ENCODE measurements around the gene ANGPTL7.

The ANGPTL7 gene

GRCh38 chr1:11147197-11147770, 41.9 kb upstream of the ANGPTL7 start:
- TF ChIP-seq EZH2phosphoT487 (IDR thresholded peaks at IDR 0.05; ENCODE audit: low read length) (no peak), EZH2 (optimal IDR thresholded peaks at IDR 0.05; ENCODE audit: low read depth, low read length) (no peak), CTCF (IDR thresholded peaks at IDR 0.05; ENCODE audit: low read length) (no peak)
- Histone ChIP-seq H4K20me1 (ENCODE audit: insufficient read depth, low read length) (no peaks in the 10 kb centered on the region), H3K4me1 (ENCODE audit: low read length) (no peaks in the 10 kb centered on the region), H3K4me3 (ENCODE audit: low read length) (no peak overlapping the region), H3K27ac (ENCODE audit: low read length) (no peak overlapping the region), H3K79me2 (ENCODE audit: low read length) (no peaks in the 10 kb centered on the region), H3K4me2 (ENCODE audit: low read depth, low read length) (no peak overlapping the region), H3K36me3 (replicated peaks; ENCODE audit: insufficient read depth, low read length) (0 out of 2 replicates have a peak, but pooled peaks cover 4% of the 10 kb centered on the region), H3K9me2 (replicated peaks; ENCODE audit: insufficient read depth, low read length) (no peaks in the 10 kb centered on the region), H3F3A (ENCODE audit: insufficient read depth, low read length) (no peaks in the 10 kb centered on the region), H3K27me3 (replicated peaks; ENCODE audit: insufficient read depth, low read length) (no peaks in the 10 kb centered on the region), H3K9ac (ENCODE audit: low read length) (no peak overlapping the region), H3K9me3 (replicated peaks; ENCODE audit: insufficient read depth, low read length) (no peaks in the 10 kb centered on the region), H2AFZ (ENCODE audit: low read length) (no peak overlapping the region)
- DNase-seq = no peak

GRCh38 chr1:11150326-11150725, 38.8 kb upstream of the ANGPTL7 start:
- Histone ChIP-seq H3K4me3 (ENCODE audit: low read length) (no peak overlapping the region), H3K36me3 (replicated peaks; ENCODE audit: insufficient read depth, low read length) (no peaks in the 10 kb centered on the region)

GRCh38 chr1:11151114-11151513, 38.0 kb upstream of the ANGPTL7 start:
- Histone ChIP-seq H3K79me2 (ENCODE audit: low read length) (no peaks in the 10 kb centered on the region), H3K36me3 (replicated peaks; ENCODE audit: insufficient read depth, low read length) (no peaks in the 10 kb centered on the region), H3K4me3 (ENCODE audit: low read length) (no peak overlapping the region), H3K4me2 (ENCODE audit: low read depth, low read length) (no peak overlapping the region), H3K9ac (ENCODE audit: low read length) (no peak overlapping the region), H3K4me1 (ENCODE audit: low read length) (no peaks in the 10 kb centered on the region), H3K27me3 (replicated peaks; ENCODE audit: insufficient read depth, low read length) (no peaks in the 10 kb centered on the region), H3K9me3 (replicated peaks; ENCODE audit: insufficient read depth, low read length) (no peaks in the 10 kb centered on the region), H3F3A (ENCODE audit: insufficient read depth, low read length) (no peaks in the 10 kb centered on the region), H4K20me1 (ENCODE audit: insufficient read depth, low read length) (no peaks in the 10 kb centered on the region), H2AFZ (ENCODE audit: low read length) (no peak overlapping the region), H3K27ac (ENCODE audit: low read length) (no peak overlapping the region), H3K9me2 (replicated peaks; ENCODE audit: insufficient read depth, low read length) (no peaks in the 10 kb centered on the region)
- DNase-seq = no peak
- TF ChIP-seq CTCF (IDR thresholded peaks at IDR 0.05; ENCODE audit: low read length) (no peak), EZH2 (optimal IDR thresholded peaks at IDR 0.05; ENCODE audit: low read depth, low read length) (no peak), EZH2phosphoT487 (IDR thresholded peaks at IDR 0.05; ENCODE audit: low read length) (no peak)

More at GRCh38 chr1:11150326-11150725, 38.8 kb upstream of the ANGPTL7 start:
- TF ChIP-seq EZH2phosphoT487 (IDR thresholded peaks at IDR 0.05; ENCODE audit: low read length) = no peak
- TF ChIP-seq CTCF (IDR thresholded peaks at IDR 0.05; ENCODE audit: low read length) = no peak
- no peak for TF ChIP-seq EZH2 (optimal IDR thresholded peaks at IDR 0.05; ENCODE audit: low read depth, low read length)
- H3F3A ChIP-seq (ENCODE audit: insufficient read depth, low read length) = no peaks in the 10 kb centered on the region
- no peak overlapping the region for H3K9ac ChIP-seq (ENCODE audit: low read length)
- DNase-seq = no peak
- no peak overlapping the region for H3K4me2 ChIP-seq (ENCODE audit: low read depth, low read length)
- no peaks in the 10 kb centered on the region for H3K4me1 ChIP-seq (ENCODE audit: low read length)
- no peak overlapping the region for H2AFZ ChIP-seq (ENCODE audit: low read length)
- H3K79me2 ChIP-seq (ENCODE audit: low read length) = no peaks in the 10 kb centered on the region
- no peaks in the 10 kb centered on the region for H3K9me3 ChIP-seq (replicated peaks; ENCODE audit: insufficient read depth, low read length)
- no peaks in the 10 kb centered on the region for H4K20me1 ChIP-seq (ENCODE audit: insufficient read depth, low read length)
- no peaks in the 10 kb centered on the region for H3K27me3 ChIP-seq (replicated peaks; ENCODE audit: insufficient read depth, low read length)
- H3K27ac ChIP-seq (ENCODE audit: low read length) = no peak overlapping the region
- H3K9me2 ChIP-seq (replicated peaks; ENCODE audit: insufficient read depth, low read length) = no peaks in the 10 kb centered on the region
